ENCODE data around the gene CYB561D2.

CYB561D2 gene

GRCh38 chr3:50350527-50351322, at the start of gene CYB561D2, which contains the start of gene NPRL2:
CYB561D2 (plus strand) TSS chr3:50350862; CDS start chr3:50351434, 572 bp downstream.
NPRL2 (minus strand) TSS chr3:50350775; CDS start chr3:50350652, 123 bp downstream.
- H2AFZ ChIP-seq (ENCODE audit: low read length): no peak within 1 kb of the TSS
- H3K4me3 ChIP-seq (ENCODE audit: low read depth, low read length, poor library complexity, severe bottlenecking): peak within 1 kb of the TSS; percentile 76
- peak within 1 kb of the TSS; percentile 88 for H3K4me2 ChIP-seq (ENCODE audit: low read length)
- no peaks in the 10 kb centered on the region for H4K20me1 ChIP-seq (ENCODE audit: insufficient read depth, low read length)
- peak within 1 kb of the TSS; percentile 74 for H3K27ac ChIP-seq (ENCODE audit: low read depth, low read length, poor library complexity, severe bottlenecking)
- TF ChIP-seq CTCF (IDR thresholded peaks at IDR 0.05; ENCODE audit: low read length) (no peak), EZH2 (IDR thresholded peaks at IDR 0.05; ENCODE audit: borderline replicate concordance, low read length) (no peak)
- no peaks in the 10 kb centered on the region for H3K79me2 ChIP-seq (ENCODE audit: insufficient read depth, low read length)
- H3K36me3 ChIP-seq (ENCODE audit: insufficient read depth, low read length): peaks cover 50% of the 10 kb centered on the region; the same call in 1 of the 2 replicates
- no peaks in the 10 kb centered on the region for H3K27me3 ChIP-seq (ENCODE audit: insufficient read depth, low read length)
- peak within 1 kb of the TSS; percentile 86 for H3K9ac ChIP-seq (ENCODE audit: low read length)
- H3K4me1 ChIP-seq (ENCODE audit: insufficient read depth, low read length, severe bottlenecking): peaks cover 30% of the 10 kb centered on the region
- H3F3A ChIP-seq (ENCODE audit: insufficient read depth, low read length): no peaks in the 10 kb centered on the region
- no peaks in the 10 kb centered on the region for H3K9me2 ChIP-seq (ENCODE audit: low read depth, low read length)
- no peaks in the 10 kb centered on the region for H3K9me3 ChIP-seq (ENCODE audit: low read length)

GRCh38 chr3:50302095-50303012, 48.3 kb upstream of the CYB561D2 start:
- Histone ChIP-seq H3K27me3 (ENCODE audit: insufficient read depth, low read length) (no peaks in the 10 kb centered on the region), H3K27ac (ENCODE audit: low read depth, low read length, poor library complexity, severe bottlenecking) (no peak overlapping the region), H2AFZ (ENCODE audit: low read length) (no peak overlapping the region), H4K20me1 (ENCODE audit: insufficient read depth, low read length) (no peaks in the 10 kb centered on the region), H3K9ac (ENCODE audit: low read length) (no peak overlapping the region), H3K79me2 (ENCODE audit: insufficient read depth, low read length) (no peaks in the 10 kb centered on the region), H3K4me3 (ENCODE audit: low read depth, low read length, poor library complexity, severe bottlenecking) (no peak overlapping the region), H3K4me1 (ENCODE audit: insufficient read depth, low read length, severe bottlenecking) (peaks cover 21% of the 10 kb centered on the region), H3K9me2 (ENCODE audit: low read depth, low read length) (no peaks in the 10 kb centered on the region), H3F3A (ENCODE audit: insufficient read depth, low read length) (no peaks in the 10 kb centered on the region), H3K36me3 (ENCODE audit: insufficient read depth, low read length) (no peaks in the 10 kb centered on the region; the same call in 1 of the 2 replicates), H3K9me3 (ENCODE audit: low read length) (no peaks in the 10 kb centered on the region), H3K4me2 (ENCODE audit: low read length) (no peak overlapping the region)
- TF ChIP-seq EZH2 (IDR thresholded peaks at IDR 0.05; ENCODE audit: borderline replicate concordance, low read length): no peak
- no peak for TF ChIP-seq CTCF (IDR thresholded peaks at IDR 0.05; ENCODE audit: low read length)

GRCh38 chr3:50303013-50303815, 47.4 kb upstream of the CYB561D2 start, which contains the start of gene HYAL1:
HYAL1 (minus strand) TSS chr3:50303574; CDS start chr3:50302956, 618 bp downstream.
- Histone ChIP-seq H3K27me3 (ENCODE audit: insufficient read depth, low read length) (no peaks in the 10 kb centered on the region), H3K9me2 (ENCODE audit: low read depth, low read length) (no peaks in the 10 kb centered on the region), H3K79me2 (ENCODE audit: insufficient read depth, low read length) (no peaks in the 10 kb centered on the region), H3K4me1 (ENCODE audit: insufficient read depth, low read length, severe bottlenecking) (peaks cover 18% of the 10 kb centered on the region), H3K9me3 (ENCODE audit: low read length) (no peaks in the 10 kb centered on the region), H3K4me2 (ENCODE audit: low read length) (no peak within 1 kb of the TSS), H3K4me3 (ENCODE audit: low read depth, low read length, poor library complexity, severe bottlenecking) (no peak within 1 kb of the TSS), H3K36me3 (ENCODE audit: insufficient read depth, low read length) (no peaks in the 10 kb centered on the region; the same call in 1 of the 2 replicates), H3K9ac (ENCODE audit: low read length) (no peak within 1 kb of the TSS), H3K27ac (ENCODE audit: low read depth, low read length, poor library complexity, severe bottlenecking) (no peak within 1 kb of the TSS), H3F3A (ENCODE audit: insufficient read depth, low read length) (no peaks in the 10 kb centered on the region), H4K20me1 (ENCODE audit: insufficient read depth, low read length) (no peaks in the 10 kb centered on the region), H2AFZ (ENCODE audit: low read length) (no peak within 1 kb of the TSS)
- TF ChIP-seq CTCF (IDR thresholded peaks at IDR 0.05; ENCODE audit: low read length) (no peak), EZH2 (IDR thresholded peaks at IDR 0.05; ENCODE audit: borderline replicate concordance, low read length) (no peak)
